Measurements from ENCODE around the gene HSD17B12. TPM values are rescaled to one million over a fixed set of nuclear protein-coding genes. Genes with fewer than 3 reads are reported as not detected.

The HSD17B12 gene
- total RNA-seq, 1 donor from 2014 or later = 99.8 TPM

- TF ChIP-seq CTCF (IDR thresholded peaks at IDR 0.05) = no peak
Observed at GRCh38 chr11:43784301-43784700, 103.8 kb downstream of the HSD17B12 start.

GRCh38 chr11:43784866-43785265 is 104.3 kb downstream of the HSD17B12 start:
- H3K36me3 ChIP-seq = no peaks in the 10 kb centered on the region
- no peak overlapping the region for H3K4me3 ChIP-seq
- H3K27me3 ChIP-seq = no peaks in the 10 kb centered on the region
- H3K4me1 ChIP-seq = no peaks in the 10 kb centered on the region
- H3K27ac ChIP-seq = no peak overlapping the region
- no peak for DNase-seq
- peaks cover 10% of the 10 kb centered on the region for H3K9me3 ChIP-seq
- no peak for ATAC-seq
- no peak for TF ChIP-seq CTCF (IDR thresholded peaks at IDR 0.05)
- intact Hi-C loops (cut with DNase I) = no loop called here

More at GRCh38 chr11:43784301-43784700, 103.8 kb downstream of the HSD17B12 start:
- DNase-seq (no peak), ATAC-seq (no peak)
- Histone ChIP-seq H3K36me3 (no peaks in the 10 kb centered on the region), H3K4me1 (no peaks in the 10 kb centered on the region), H3K4me3 (no peak overlapping the region), H3K27me3 (no peaks in the 10 kb centered on the region), H3K9me3 (peaks cover 10% of the 10 kb centered on the region), H3K27ac (no peak overlapping the region)
- intact Hi-C loops (cut with DNase I) = no loop called here

- no peak for DNase-seq
- intact Hi-C loops (cut with DNase I) = no loop called here
- peaks cover 10% of the 10 kb centered on the region for H3K9me3 ChIP-seq
- TF ChIP-seq CTCF (IDR thresholded peaks at IDR 0.05) = no peak
- H3K27ac ChIP-seq = no peak overlapping the region
- no peak overlapping the region for H3K4me3 ChIP-seq
- H3K27me3 ChIP-seq = no peaks in the 10 kb centered on the region
- no peak for ATAC-seq
- H3K36me3 ChIP-seq = no peaks in the 10 kb centered on the region
- no peaks in the 10 kb centered on the region for H3K4me1 ChIP-seq
Observed at GRCh38 chr11:43785318-43785717, 104.8 kb downstream of the HSD17B12 start.

- no peak for ATAC-seq
- Histone ChIP-seq H3K4me3 (no peak overlapping the region), H3K27ac (no peak overlapping the region), H3K36me3 (no peaks in the 10 kb centered on the region), H3K4me1 (no peaks in the 10 kb centered on the region), H3K9me3 (peaks cover 10% of the 10 kb centered on the region), H3K27me3 (no peaks in the 10 kb centered on the region)
- intact Hi-C loops (cut with DNase I) = no loop called here
- no peak for DNase-seq
- TF ChIP-seq CTCF (IDR thresholded peaks at IDR 0.05) = no peak
Observed at GRCh38 chr11:43786016-43786415, 105.5 kb downstream of the HSD17B12 start.

GRCh38 chr11:43787824-43788223 is 107.3 kb downstream of the HSD17B12 start:
- no peaks in the 10 kb centered on the region for H3K27me3 ChIP-seq
- no peaks in the 10 kb centered on the region for H3K36me3 ChIP-seq
- intact Hi-C loops (cut with DNase I) = no loop called here
- ATAC-seq = no peak
- H3K27ac ChIP-seq = no peak overlapping the region
- H3K4me1 ChIP-seq = no peaks in the 10 kb centered on the region
- H3K9me3 ChIP-seq = peaks cover 10% of the 10 kb centered on the region
- no peak overlapping the region for H3K4me3 ChIP-seq
- TF ChIP-seq CTCF (IDR thresholded peaks at IDR 0.05) = no peak
- DNase-seq = no peak

- intact Hi-C loops (cut with DNase I) = no loop called here
- DNase-seq (no peak), ATAC-seq (peak; percentile 53)
- Histone ChIP-seq H3K9me3 (peaks cover 10% of the 10 kb centered on the region), H3K36me3 (no peaks in the 10 kb centered on the region), H3K27me3 (no peaks in the 10 kb centered on the region), H3K27ac (no peak overlapping the region), H3K4me3 (no peak overlapping the region), H3K4me1 (no peaks in the 10 kb centered on the region)
- no peak for TF ChIP-seq CTCF (IDR thresholded peaks at IDR 0.05)
Observed at GRCh38 chr11:43788421-43788820, 107.9 kb downstream of the HSD17B12 start.

Data from upper lobe of right lung (tissue), 1 donor.